Neural crest cell (in vitro differentiated cells): ENCODE measurements around the gene FUT8. TPM values are rescaled to one million over a fixed set of nuclear protein-coding genes. Genes with fewer than 3 reads are reported as not detected.
"Not testable (repeated sequence)": the region's sequence is repeated elsewhere in the genome, so short reads cannot be mapped to it uniquely, and the experiment has no call there.

Experiments used
- DNase-seq: peaks from one replicate; pipeline ENCODE4 v3.0.0; 2021; ENCODE audit warnings: low read depth, mixed read lengths, low spot score
- H3K27ac Mint-ChIP-seq: one replicate; pipeline ENCODE4 v1.8.0; 2021; ENCODE audit warnings: mild to moderate bottlenecking, mixed read lengths; ENCODE audit not compliant: unreplicated experiment
- H3K27me3 Mint-ChIP-seq: 2 replicates; pipeline ENCODE4 v1.8.0; 2021; ENCODE audit warnings: low read depth, mild to moderate bottlenecking, mixed read lengths
- H3K36me3 Mint-ChIP-seq: 2 replicates; pipeline ENCODE4 v1.8.0; 2021; ENCODE audit warnings: low read depth, mild to moderate bottlenecking, mixed read lengths
- H3K4me1 Mint-ChIP-seq: 2 replicates; pipeline ENCODE4 v1.8.0; 2021; ENCODE audit warnings: mixed read lengths
- H3K4me3 Mint-ChIP-seq: one replicate; pipeline ENCODE4 v1.8.0; 2021; ENCODE audit warnings: mild to moderate bottlenecking, mixed read lengths
- H3K9me3 Mint-ChIP-seq: 2 replicates; pipeline ENCODE4 v1.8.0; 2021; ENCODE audit warnings: mixed read lengths
- CTCF ChIP-seq: fragments of 200-600 bp; sonication (generic); conservative IDR thresholded peaks from 2 replicates; pipeline ENCODE4 v1.5.0; 2021; ENCODE audit warnings: antibody characterized with exemption, mild to moderate bottlenecking
- total RNA-seq: library from RNA; stranded (reverse); gene quantifications from 2 replicates; pipeline ENCODE4 v1.2.1, GENCODE V29; 2021

Gene FUT8
- total RNA-seq, 1 donor from 2014 or later, result 67.2 TPM

GRCh38 chr14:65465584-65465983, 53.1 kb downstream of the FUT8 start:
- no peak overlapping the region for H3K27ac Mint-ChIP-seq

GRCh38 chr14:65467926-65468325, 55.4 kb downstream of the FUT8 start:
- peaks cover 25% of the 10 kb centered on the region for H3K4me1 Mint-ChIP-seq
- not testable (repeated sequence) for H3K27ac Mint-ChIP-seq, DNase-seq, H3K36me3 Mint-ChIP-seq, H3K27me3 Mint-ChIP-seq, H3K9me3 Mint-ChIP-seq, H3K4me3 Mint-ChIP-seq

More at GRCh38 chr14:65465584-65465983, 53.1 kb downstream of the FUT8 start:
- Mint-ChIP-seq H3K9me3 (no peaks in the 10 kb centered on the region), H3K36me3 (peaks cover 17% of the 10 kb centered on the region), H3K27me3 (no peaks in the 10 kb centered on the region), H3K4me3 (no peak overlapping the region), H3K4me1 (peaks cover 7% of the 10 kb centered on the region)
- no peak for DNase-seq
- TF ChIP-seq CTCF, result no peak

- no peak overlapping the region for H3K4me3 Mint-ChIP-seq
- peaks cover 3% of the 10 kb centered on the region for H3K36me3 Mint-ChIP-seq
- DNase-seq, result no peak
- H3K4me1 Mint-ChIP-seq, result peaks cover 25% of the 10 kb centered on the region
- no peaks in the 10 kb centered on the region for H3K9me3 Mint-ChIP-seq
- no peaks in the 10 kb centered on the region for H3K27me3 Mint-ChIP-seq
- H3K27ac Mint-ChIP-seq, result no peak overlapping the region
- no peak for TF ChIP-seq CTCF
Measured at GRCh38 chr14:65469903-65470302, 57.4 kb downstream of the FUT8 start.

GRCh38 chr14:65470404-65470880, 57.9 kb downstream of the FUT8 start:
- Mint-ChIP-seq H3K4me3 (no peak overlapping the region), H3K9me3 (no peaks in the 10 kb centered on the region), H3K4me1 (peaks cover 25% of the 10 kb centered on the region), H3K36me3 (peaks cover 3% of the 10 kb centered on the region), H3K27me3 (no peaks in the 10 kb centered on the region), H3K27ac (no peak overlapping the region)
- TF ChIP-seq CTCF, result no peak
- DNase-seq, result no peak

- peak overlapping the region; percentile 27 for H3K27ac Mint-ChIP-seq
- H3K9me3 Mint-ChIP-seq, result no peaks in the 10 kb centered on the region
- H3K4me1 Mint-ChIP-seq, result peaks cover 27% of the 10 kb centered on the region
- H3K4me3 Mint-ChIP-seq, result no peak overlapping the region
- no peaks in the 10 kb centered on the region for H3K27me3 Mint-ChIP-seq
- no peak for TF ChIP-seq CTCF
- peaks cover 3% of the 10 kb centered on the region for H3K36me3 Mint-ChIP-seq
- DNase-seq, result no peak
Measured at GRCh38 chr14:65471038-65471878, 58.7 kb downstream of the FUT8 start.

- TF ChIP-seq CTCF, result no peak
- Mint-ChIP-seq H3K9me3 (no peaks in the 10 kb centered on the region), H3K27me3 (no peaks in the 10 kb centered on the region), H3K27ac (peak overlapping the region; percentile 5), H3K4me1 (peaks cover 29% of the 10 kb centered on the region), H3K4me3 (no peak overlapping the region), H3K36me3 (peaks cover 3% of the 10 kb centered on the region)
- DNase-seq, result no peak
Measured at GRCh38 chr14:65472189-65472588, 59.7 kb downstream of the FUT8 start.
